Stimulated activated CD8-positive, alpha-beta memory T cell treated with anti-CD3 and anti-CD28 coated beads, Interleukin-15, amount 100 ng/mL, for 24 hours (primary cell): Measurements from ENCODE around the gene KCNC3.

Experiments
- DNase-seq: peaks from one replicate; pipeline ENCODE4 v3.0.0-alpha.2; 2020; ENCODE audit warnings: low read depth

Gene KCNC3

DNA sequence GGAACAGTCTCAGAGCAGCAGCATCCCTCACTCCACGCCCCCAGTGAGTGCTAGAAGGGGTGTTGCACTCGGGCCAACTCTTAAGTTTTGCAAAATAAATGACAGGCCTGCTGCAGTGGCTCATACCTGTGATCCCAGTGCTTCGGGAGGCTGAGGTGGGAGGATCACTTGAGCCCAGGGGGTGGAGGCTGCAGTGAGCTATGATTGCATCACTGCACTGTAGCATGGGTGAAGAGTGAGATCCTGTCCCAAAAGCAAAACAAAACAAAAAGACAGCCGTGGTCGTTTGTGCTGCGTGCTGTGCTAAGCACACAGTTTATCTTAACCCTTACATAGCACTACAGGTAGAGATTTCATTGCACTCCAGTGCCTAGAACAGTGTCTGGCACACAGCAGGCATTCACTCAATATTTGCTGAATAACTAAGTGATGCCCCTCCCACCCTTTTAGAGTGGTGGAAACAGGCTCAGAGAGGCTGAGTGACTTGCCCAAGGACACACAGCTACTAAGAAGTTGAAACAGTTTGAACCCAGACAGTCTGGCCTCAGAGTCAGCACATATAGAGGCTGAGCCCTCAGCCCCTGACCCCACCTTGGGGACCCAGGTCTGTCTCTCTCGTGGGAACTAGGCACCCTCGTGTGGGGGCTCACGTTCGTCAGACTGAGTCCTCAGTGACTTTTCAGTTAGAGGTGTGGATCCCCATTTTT is 18.3 kb downstream of the KCNC3 start:
- no peak for DNase-seq

DNA sequence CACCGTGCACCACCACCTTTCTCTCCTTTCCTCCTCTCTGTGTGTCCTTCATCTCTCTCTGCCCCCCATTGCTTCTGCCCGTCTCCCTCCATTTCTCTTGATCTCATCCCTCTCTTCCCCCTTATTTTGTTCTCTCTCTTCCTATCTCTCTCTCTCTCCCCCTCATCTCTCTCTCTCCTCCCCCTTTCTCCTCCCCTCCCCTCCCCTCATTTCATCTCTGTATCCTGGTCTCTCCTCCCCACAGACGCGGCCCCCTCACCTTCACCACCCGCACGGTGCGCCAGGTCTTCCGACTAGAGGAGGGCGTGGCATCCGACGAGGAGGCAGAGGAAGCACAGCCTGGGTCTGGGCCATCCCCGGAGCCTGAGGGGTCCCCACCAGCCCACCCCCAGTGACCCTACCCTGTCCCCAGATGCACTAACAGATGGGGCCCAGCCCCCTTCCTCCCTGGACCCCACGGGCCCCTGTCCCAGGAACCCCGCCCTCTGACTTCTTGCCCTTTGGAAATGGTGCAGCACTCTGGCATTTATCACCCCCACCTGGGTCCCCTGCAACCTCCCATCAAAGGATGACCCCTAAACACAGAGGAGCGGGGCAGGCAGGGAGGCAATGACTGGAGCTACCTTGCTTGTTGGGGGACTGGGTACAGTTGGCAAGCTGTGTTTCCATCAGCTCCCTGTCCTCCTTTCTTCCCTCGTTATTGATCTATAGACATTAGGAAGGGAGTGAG is 19.6 kb downstream of the KCNC3 start:
- DNase-seq = no peak

DNA sequence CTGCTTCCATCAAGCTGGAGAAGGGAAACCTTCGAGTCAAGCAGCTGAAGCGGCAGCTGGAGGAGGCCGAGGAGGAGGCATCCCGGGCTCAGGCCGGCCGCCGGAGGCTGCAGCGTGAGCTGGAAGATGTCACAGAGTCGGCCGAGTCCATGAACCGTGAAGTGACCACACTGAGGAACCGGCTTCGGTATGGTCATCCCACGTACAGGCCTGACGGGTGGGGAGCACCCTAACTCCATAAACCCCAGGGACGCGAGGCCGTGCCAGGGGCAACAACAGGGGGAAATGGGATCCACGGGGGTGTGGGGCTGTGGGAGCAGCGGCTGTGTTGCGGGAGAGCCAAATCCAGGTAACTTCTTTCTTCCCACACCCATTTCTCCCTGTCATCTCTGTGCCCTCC is 20.2 kb downstream of the KCNC3 start:
- no peak for DNase-seq

DNA sequence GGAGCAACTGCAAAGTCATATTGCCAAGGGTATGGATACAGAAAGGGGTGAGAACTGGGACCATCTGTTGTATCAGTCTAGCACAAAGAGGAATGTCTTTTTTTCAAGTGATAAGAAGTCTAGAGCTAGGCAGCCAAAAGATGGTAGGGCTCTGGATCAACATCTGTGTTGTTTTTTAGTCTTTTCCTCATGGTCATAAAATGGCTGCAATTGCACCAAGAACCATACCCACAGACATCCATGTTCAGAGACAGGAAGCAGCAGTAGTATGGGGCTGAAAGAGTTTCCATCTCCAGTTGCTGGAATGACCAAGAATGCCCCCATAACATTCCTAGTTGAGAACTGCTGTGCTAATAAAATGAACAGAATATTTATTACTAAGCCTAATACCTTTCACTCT is 25.6 kb downstream of the KCNC3 start:
- no peak for DNase-seq

DNA sequence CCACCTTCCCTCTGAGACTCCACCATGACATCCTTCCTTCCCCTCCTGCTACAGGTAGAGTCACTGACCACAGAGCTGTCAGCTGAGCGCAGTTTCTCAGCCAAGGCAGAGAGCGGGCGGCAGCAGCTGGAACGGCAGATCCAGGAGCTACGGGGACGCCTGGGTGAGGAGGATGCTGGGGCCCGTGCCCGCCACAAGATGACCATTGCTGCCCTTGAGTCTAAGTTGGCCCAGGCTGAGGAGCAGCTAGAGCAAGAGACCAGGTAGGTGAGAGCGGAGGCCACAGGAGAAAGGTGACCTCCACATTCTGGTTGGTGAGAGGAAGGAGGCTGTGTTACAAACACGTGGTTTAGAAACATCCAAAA is 27.6 kb downstream of the KCNC3 start:
- no peak for DNase-seq

DNA sequence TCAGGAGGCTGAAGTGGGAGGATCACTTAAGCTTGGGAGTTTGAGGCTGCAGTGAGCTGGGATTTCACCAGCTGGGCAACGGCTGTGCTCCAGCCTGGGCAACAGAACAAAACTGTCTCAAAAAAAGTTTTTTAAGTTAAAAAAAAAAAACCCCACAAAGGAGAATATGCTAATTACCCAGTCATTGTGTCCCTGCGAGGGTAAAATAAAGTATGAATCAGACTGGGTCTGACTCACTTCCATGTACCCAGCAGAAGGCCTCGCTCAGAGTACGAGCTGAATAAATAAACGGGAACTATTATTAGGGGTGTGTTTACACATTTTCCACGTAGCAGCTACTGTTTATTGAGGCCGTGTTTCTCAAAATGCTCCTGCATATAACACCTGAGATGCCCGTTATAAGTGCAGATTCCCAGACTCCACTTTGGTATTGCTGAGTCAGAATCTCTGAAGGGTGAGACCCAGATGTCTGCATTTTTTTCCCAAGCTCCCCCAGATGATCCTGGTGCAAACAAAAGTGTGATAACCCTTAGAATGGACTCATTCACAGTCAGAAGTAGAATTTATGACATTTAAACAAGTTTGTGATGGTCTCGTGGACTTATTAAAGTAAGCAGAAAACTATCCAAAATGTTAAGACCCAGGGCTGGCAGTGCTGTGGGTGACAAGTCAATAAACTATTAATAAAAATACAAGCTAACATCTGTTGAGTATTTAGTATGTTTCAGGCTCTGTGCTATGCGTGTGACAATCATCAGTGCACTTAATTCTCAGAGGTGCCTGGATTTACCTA is 28.2 kb downstream of the KCNC3 start:
- DNase-seq = no peak

DNA sequence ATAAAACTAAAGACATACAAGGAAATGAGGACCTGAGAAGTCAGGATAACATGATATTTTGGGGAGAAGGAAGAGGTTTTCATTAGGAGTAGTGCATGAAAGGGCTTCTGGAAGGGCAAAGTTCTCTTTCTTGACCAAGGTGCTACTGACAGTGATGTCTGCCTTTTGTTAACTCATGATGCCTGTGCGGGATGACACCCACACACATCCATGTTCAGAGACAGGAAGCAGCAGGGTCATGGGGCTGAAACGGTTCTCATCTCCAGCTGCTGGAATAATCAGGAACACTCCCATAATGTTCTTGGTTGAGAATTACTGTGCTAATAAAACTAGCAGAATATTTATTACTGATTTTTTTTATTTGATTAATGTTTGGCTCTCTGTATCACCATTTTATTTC is 29.1 kb downstream of the KCNC3 start:
- DNase-seq = no peak

DNA sequence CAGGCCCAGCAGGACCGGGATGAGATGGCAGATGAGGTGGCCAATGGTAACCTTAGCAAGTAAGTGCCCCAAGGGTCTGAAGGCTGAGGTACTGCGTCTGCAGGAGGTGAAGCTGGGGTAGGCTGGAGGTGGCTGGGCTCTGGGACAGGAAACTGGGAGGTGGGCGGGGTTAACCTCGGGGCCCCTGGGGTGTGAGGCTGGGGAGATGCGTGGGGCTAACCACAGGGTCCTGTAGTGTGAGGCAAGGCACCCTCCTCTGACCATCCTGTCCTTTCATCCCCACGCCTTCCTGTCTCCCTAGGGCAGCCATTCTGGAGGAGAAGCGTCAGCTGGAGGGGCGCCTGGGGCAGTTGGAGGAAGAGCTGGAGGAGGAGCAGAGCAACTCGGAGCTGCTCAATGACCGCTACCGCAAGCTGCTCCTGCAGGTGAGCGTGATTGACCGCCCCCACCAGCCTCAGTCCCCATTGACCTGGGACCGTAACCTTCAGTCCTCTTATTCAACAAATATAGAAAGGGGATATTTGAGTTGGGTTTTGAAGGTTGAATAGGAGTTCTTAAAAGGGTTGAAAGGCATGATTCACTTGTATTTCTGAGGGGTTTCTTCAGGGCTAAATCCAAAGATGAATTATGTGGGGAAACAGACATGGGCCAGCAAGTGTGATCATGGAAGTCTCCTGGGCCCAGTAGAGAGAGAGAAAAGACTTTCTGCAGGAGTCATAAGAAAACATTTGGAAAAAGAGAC is 35.7 kb downstream of the KCNC3 start:
- DNase-seq = no peak

DNA sequence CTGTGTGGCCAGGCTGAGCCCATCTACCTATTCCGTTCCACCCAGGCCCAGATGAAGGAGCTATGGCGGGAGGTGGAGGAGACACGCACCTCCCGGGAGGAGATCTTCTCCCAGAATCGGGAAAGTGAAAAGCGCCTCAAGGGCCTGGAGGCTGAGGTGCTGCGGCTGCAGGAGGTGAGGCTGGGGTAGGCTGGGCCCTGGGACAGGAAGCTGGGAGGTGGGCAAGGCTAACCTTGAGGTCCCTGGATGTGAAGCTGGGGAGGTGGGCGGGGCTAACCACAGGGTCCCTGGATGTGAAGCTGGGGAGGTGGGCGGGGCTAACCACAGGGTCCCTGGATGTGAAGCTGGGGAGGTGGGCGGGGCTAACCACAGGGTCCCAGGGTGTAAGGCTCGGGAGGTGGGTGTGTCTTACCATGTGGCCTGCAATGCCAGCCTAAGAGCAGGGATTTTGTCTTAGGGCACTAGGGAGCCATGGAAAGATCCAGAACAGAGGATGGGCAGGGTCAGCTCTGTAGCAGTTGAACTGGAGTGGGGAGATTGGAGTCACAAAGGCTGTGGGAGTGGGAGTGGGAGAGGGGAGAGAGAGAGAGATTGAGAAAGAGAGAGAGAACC is 36.9 kb downstream of the KCNC3 start:
- no peak for DNase-seq

DNA sequence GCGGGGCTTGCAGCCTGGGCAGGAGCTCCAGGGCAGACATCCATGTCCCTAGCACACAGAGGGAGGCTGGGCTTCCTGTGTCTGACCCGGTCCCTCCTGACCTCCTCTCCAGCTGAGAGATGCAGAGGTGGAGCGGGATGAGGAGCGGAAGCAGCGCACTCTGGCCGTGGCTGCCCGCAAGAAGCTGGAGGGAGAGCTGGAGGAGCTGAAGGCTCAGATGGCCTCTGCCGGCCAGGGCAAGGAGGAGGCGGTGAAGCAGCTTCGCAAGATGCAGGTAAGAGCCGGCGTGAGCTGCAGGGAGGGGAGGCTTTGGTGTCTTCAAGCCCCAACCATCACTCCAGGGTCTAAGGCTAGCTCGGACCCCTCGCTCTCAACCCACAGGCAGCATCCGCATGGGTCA is 38.4 kb downstream of the KCNC3 start:
- no peak for DNase-seq

DNA sequence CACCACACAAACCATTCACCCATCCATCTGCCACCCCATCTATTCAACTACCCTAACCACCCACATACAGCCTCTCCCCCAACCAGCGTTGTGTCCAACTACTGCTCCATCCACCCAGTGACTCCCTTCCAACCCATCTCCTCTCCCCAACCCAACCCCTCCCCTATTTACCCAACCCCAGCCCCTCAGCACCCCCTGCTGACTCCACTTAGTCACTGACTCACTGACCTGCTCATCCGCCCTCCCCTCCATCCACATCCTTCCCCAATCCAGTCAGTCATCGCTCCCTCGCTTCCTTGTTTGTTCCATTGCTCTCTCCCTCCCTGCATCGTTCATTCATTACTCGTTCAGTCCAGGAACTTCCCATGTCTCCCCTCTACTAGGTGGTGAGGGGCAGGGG is 39.2 kb downstream of the KCNC3 start:
- no peak for DNase-seq

DNA sequence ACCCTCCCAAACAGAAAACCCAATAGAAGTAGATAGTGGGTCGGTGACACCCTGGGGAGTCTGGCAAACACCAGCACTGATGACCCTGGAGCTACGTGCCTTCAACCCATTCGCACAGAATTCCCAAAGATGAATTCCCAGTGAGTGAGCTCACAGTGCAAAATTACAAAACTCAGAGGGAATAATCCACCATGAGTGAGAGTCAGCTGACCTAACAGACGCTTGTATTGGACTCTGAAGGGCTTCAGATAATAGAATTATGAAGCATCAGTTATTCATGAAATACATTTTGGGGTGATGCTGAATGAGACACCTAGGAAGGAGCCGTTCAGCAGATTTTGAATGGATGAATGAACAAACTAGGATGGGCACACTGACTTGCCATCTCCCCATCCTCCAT is 40.2 kb downstream of the KCNC3 start:
- DNase-seq = no peak

DNA sequence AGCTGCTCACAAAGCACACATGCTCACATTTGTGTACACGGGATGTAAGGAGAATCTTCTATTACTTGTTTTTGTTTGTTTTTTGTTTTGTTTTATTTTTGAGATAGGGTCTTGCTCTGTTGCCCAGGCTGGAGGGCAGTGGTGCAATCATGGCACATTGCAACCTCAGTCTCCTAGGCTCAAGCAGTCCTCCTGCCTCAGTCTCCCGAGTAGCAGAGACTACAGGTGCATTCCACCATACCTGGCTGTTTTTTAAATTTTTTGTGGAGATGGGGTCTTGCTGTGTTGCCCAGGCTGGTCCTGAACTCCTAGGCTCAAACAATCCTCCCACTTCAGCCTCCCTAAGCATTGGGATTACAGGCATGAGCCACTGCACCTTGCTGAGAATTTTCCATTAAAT is 41.8 kb downstream of the KCNC3 start:
- DNase-seq = no peak

DNA sequence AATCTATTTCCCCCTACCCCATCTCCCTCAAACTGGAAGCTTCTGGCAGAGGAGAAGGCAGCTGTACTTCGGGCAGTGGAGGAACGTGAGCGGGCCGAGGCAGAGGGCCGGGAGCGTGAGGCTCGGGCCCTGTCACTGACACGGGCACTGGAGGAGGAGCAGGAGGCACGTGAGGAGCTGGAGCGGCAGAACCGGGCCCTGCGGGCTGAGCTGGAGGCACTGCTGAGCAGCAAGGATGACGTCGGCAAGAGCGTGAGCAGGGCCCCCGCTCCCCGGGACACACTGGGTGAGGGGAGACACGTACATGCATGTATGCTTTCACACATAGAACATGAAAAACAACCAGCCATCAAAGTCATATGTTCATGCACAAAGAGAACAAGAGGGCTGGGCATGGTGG is 42.7 kb downstream of the KCNC3 start:
- DNase-seq = no peak

DNA sequence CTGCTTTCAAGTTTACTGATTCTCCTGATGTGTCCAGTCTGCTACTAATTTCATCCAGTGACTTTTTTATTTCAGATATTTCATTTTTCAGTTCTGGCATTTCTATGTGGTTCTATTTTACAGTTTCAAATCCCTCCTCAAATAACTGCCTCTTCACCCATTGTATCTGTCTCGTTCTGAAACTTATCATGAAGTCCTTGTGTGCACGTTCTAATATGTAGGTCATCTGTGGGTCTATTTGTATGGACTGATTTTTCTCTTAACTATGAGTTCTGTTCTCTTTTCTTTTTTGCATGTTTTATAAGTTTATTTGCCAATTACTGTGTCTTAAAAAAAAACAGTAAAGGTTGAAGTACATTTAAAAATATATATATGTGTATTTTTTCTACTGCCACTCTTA is 43.3 kb downstream of the KCNC3 start:
- DNase-seq = no peak

DNA sequence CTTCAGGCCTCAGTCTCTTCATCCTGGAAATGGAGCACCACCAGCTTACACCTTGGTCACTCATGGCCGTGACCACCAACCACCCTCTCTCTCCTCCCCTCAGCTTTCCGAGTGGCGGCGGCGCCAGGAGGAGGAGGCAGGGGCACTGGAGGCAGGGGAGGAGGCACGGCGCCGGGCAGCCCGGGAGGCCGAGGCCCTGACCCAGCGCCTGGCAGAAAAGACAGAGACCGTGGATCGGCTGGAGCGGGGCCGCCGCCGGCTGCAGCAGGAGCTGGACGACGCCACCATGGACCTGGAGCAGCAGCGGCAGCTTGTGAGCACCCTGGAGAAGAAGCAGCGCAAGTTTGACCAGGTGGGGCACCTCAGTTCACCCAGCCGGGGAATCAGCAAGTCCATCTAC is 47.7 kb downstream of the KCNC3 start:
- DNase-seq = no peak

DNA sequence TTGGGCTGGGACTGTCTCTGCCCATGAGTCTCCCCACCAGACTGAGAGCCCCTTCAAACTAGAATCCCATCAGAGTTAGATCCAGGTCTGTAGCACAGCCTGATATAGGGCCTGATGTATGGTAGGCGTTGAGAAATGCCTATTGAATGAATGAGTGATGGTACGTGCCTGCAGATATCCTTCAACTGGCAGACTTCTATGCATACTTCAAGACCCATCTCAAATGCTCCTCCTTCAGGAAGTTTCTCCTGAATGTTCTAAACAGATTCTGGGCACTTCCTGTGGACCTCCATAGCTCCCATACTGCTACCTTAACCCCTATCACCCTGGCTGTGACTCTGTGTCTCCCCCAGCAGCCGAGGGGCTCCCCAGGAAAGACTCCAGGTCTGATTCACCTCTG is 48.2 kb downstream of the KCNC3 start:
- no peak for DNase-seq

DNA sequence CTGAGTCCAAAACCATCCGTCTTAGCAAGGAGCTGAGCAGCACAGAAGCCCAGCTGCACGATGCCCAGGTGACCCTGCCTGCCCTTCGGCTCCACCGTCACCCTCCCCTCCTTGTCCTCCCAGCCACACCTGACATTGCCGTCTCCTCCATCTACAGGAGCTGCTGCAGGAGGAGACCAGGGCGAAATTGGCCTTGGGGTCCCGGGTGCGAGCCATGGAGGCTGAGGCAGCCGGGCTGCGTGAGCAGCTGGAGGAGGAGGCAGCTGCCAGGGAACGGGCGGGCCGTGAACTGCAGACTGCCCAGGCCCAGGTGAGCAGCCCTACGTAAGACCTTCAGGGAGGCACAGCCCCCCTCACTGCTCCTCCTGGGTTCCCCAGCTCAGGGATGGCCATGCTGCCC is 49.1 kb downstream of the KCNC3 start:
- DNase-seq = no peak

DNA sequence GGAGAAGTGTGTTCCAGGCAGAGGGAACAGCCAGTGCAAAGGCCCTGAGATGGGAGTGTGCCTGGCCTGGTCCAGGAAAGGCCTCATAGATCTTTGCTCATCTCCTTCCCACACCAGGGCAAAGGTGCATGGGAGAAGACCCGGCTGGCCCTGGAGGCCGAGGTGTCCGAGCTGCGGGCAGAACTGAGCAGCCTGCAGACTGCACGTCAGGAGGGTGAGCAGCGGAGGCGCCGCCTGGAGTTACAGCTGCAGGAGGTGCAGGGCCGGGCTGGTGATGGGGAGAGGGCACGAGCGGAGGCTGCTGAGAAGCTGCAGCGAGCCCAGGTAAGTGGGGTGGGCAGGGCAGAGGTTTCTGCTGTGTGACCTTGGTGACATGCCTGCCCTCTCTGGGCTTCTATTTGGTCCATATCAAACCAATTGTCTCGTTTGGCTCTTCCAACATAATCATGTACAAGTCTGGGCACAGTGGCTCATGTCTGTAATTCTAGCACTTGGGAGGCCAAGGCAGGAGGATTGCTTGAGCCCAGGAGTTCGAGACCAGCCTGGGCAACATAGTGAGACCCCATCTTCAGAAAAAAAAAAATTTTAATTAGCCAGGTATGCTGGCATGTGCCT is 51.1 kb downstream of the KCNC3 start:
- no peak for DNase-seq

DNA sequence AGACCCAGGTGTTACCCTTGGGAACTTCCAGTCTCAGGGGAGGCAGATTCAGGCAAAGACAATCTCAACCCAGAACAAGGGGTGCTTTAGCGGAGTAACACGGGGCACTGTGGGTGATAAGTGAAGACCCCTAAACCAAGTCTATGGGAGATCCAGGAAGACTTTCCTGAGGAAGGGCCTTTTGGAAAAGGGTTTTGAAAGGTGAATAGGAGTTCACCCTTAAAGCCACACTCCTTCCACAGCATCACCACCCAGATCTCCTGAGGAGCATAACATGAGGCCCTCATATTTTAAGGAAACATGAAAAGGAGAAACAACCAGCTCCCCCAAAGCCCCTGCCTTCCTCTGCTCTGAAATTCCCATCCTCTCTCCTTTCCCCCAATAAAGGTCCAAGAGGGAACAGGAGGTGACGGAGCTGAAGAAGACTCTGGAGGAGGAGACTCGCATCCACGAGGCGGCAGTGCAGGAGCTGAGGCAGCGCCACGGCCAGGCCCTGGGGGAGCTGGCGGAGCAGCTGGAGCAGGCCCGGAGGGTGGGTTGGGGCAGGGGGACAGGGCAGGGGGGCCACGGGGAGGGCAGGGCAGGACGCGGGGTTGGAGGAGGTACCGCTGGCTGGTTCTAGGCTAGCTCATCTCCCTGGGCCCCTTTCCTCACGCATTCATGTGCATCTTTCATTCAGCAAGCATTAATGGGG is 52.7 kb downstream of the KCNC3 start:
- DNase-seq = no peak
